WTC11 (cell line): Measurements from ENCODE around the gene SUB1. TPM values are rescaled to one million over a fixed set of nuclear protein-coding genes. Genes with fewer than 3 reads are reported as not detected.

Experiments
- ATAC-seq: fragments of 200-7000 bp; cut with Tn5 transposase; 2 replicates; pipeline ENCODE4 v1.10.0; 2021; ENCODE audit warnings: mild to moderate bottlenecking, moderate library complexity
- CTCF ChIA-PET: fragments of 300-600 bp; sonication (Branson Sonifier 250); formaldehyde crosslinking; loops from one replicate; lab custom pipeline; 2021; ENCODE audit warnings: antibody characterized with exemption; lab: Charles Lee
- POLR2A ChIA-PET: fragments of 350-600 bp; sonication (Branson Sonifier 250); formaldehyde crosslinking; loops from one replicate; lab custom pipeline; 2021; ENCODE audit warnings: antibody characterized with exemption; lab: Charles Lee
- DNase-seq: peaks from one replicate; pipeline ENCODE4 v3.0.0; 2021; ENCODE audit warnings: low spot score
- H3K27ac Mint-ChIP-seq: 2 replicates; pipeline ENCODE4 v1.8.0; 2021; ENCODE audit warnings: mixed read lengths
- H3K27me3 Mint-ChIP-seq: 2 replicates; pipeline ENCODE4 v1.8.0; 2021; ENCODE audit warnings: low read depth, mild to moderate bottlenecking, moderate library complexity, mixed read lengths
- H3K36me3 Mint-ChIP-seq: 2 replicates; pipeline ENCODE4 v1.8.0; 2021; ENCODE audit warnings: mixed read lengths
- H3K4me1 Mint-ChIP-seq: 2 replicates; pipeline ENCODE4 v1.8.0; 2022; ENCODE audit warnings: mixed read lengths
- H3K4me3 Mint-ChIP-seq: 2 replicates; pipeline ENCODE4 v1.8.0; 2021; ENCODE audit warnings: mild to moderate bottlenecking, moderate library complexity, mixed read lengths
- H3K9me3 Mint-ChIP-seq: 2 replicates; pipeline ENCODE4 v1.8.0; 2021; ENCODE audit warnings: mixed read lengths
- ATF1 ChIP-seq: sonication (generic); formaldehyde crosslinking; IDR thresholded peaks from 2 replicates; pipeline ENCODE4 v1.8.1; 2023; ENCODE audit warnings: mild to moderate bottlenecking, moderate library complexity, missing genetic modification reagents
- CBFB ChIP-seq: sonication (generic); formaldehyde crosslinking; IDR thresholded peaks from 2 replicates; pipeline ENCODE4 v1.8.1; 2022; ENCODE audit warnings: mild to moderate bottlenecking, low read depth, missing genetic modification reagents
- GTF2I ChIP-seq: fragments of 250-450 bp; sonication (Bioruptor Pico); conservative IDR thresholded peaks from 2 replicates; pipeline ENCODE4 v1.4.0; 2021; ENCODE audit warnings: mild to moderate bottlenecking
- HMGA2 ChIP-seq: fragments of 250-450 bp; sonication (Bioruptor Pico); IDR thresholded peaks from 2 replicates; pipeline ENCODE4 v1.4.0; 2021; ENCODE audit warnings: mild to moderate bottlenecking, moderate library complexity
- MYBL2 ChIP-seq: sonication (generic); formaldehyde crosslinking; IDR thresholded peaks from 2 replicates; pipeline ENCODE4 v1.8.1; 2023; ENCODE audit warnings: mild to moderate bottlenecking, moderate library complexity, missing genetic modification reagents
- NFATC4 ChIP-seq: fragments of 250-450 bp; sonication (Bioruptor Pico); IDR thresholded peaks from 2 replicates; pipeline ENCODE4 v1.9.0; 2021; ENCODE audit warnings: mild to moderate bottlenecking
- NR1H2 ChIP-seq: sonication (generic); formaldehyde crosslinking; IDR thresholded peaks from 2 replicates; pipeline ENCODE4 v1.9.0; 2021; ENCODE audit warnings: mild to moderate bottlenecking, moderate library complexity, missing genetic modification reagents
- NR3C1 ChIP-seq: sonication (generic); formaldehyde crosslinking; conservative IDR thresholded peaks from 2 replicates; pipeline ENCODE4 v1.8.1; 2023; ENCODE audit warnings: low read depth, mild to moderate bottlenecking, missing genetic modification reagents
- SP1 ChIP-seq: sonication (generic); formaldehyde crosslinking; conservative IDR thresholded peaks from 2 replicates; pipeline ENCODE4 v1.8.1; 2022; ENCODE audit warnings: missing genetic modification reagents
- ZNF396 ChIP-seq: fragments of 250-450 bp; sonication (Bioruptor Pico); IDR thresholded peaks from 2 replicates; pipeline ENCODE4 v1.8.0; 2021; ENCODE audit warnings: mild to moderate bottlenecking, moderate library complexity, borderline replicate concordance
- total RNA-seq: library from RNA; stranded (reverse); gene quantifications from 3 replicates; pipeline ENCODE4 v1.2.3, GENCODE V29; 2021
- TF ChIP-seq, protein P1 (sequence below): sonication (generic); formaldehyde crosslinking; IDR thresholded peaks from 2 replicates; pipeline ENCODE4 v1.8.1; 2023; ENCODE audit warnings: mild to moderate bottlenecking, missing genetic modification reagents, moderate library complexity
- TF ChIP-seq, protein P2 (sequence below): sonication (generic); formaldehyde crosslinking; IDR thresholded peaks from 2 replicates; pipeline ENCODE4 v1.8.0; 2023; ENCODE audit warnings: mild to moderate bottlenecking, missing genetic modification reagents
- TF ChIP-seq, protein P3 (sequence below): sonication (generic); formaldehyde crosslinking; IDR thresholded peaks from 2 replicates; pipeline ENCODE4 v1.8.1; 2023; ENCODE audit warnings: mild to moderate bottlenecking, missing genetic modification reagents, moderate library complexity
- TF ChIP-seq, protein P4 (sequence below): sonication (generic); formaldehyde crosslinking; IDR thresholded peaks from 2 replicates; pipeline ENCODE4 v1.8.1; 2022; ENCODE audit warnings: mild to moderate bottlenecking, moderate library complexity, missing genetic modification reagents
- TF ChIP-seq, protein P5 (sequence below): sonication (generic); formaldehyde crosslinking; IDR thresholded peaks from 2 replicates; pipeline ENCODE4 v1.8.1; 2023; ENCODE audit warnings: mild to moderate bottlenecking, missing genetic modification reagents
- TF ChIP-seq, protein P6 (sequence below): sonication (generic); formaldehyde crosslinking; IDR thresholded peaks from 2 replicates; pipeline ENCODE4 v1.8.0; 2022; ENCODE audit warnings: mild to moderate bottlenecking, missing genetic modification reagents
- TF ChIP-seq, protein P7 (sequence below): sonication (generic); formaldehyde crosslinking; IDR thresholded peaks from 2 replicates; pipeline ENCODE4 v1.8.1; 2022; ENCODE audit warnings: low read depth, mild to moderate bottlenecking, moderate library complexity, missing genetic modification reagents, borderline replicate concordance

SUB1 gene
- total RNA-seq, 1 experiment from 2014 or later = 258 TPM

DNA sequence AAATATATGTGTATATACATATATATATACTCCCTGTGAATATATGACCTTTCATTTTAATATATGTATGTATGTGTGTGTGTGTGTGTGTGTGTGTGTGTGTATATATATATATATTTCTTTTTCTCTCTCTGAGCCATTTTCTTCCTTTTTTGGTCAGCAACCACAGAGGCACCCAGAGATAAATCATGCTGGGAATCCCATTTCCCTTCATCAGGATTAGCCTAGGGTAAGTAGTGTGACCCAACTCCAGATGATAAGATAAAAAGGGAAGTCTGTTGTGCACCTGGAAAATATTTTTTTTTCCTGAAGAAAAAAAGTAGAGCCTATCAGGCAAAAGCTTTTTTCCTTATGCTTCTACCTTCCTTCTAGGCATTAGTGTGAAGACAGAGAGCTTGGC is 25.4 kb upstream of the SUB1 start:
- DNase-seq = no peak
- H3K4me1 Mint-ChIP-seq = peaks cover 11% of the 10 kb centered on the region
- H3K27ac Mint-ChIP-seq = no peak overlapping the region
- no peaks in the 10 kb centered on the region for H3K36me3 Mint-ChIP-seq
- TF ChIP-seq, protein P1, sequence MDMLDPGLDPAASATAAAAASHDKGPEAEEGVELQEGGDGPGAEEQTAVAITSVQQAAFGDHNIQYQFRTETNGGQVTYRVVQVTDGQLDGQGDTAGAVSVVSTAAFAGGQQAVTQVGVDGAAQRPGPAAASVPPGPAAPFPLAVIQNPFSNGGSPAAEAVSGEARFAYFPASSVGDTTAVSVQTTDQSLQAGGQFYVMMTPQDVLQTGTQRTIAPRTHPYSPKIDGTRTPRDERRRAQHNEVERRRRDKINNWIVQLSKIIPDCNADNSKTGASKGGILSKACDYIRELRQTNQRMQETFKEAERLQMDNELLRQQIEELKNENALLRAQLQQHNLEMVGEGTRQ (CRISPR knock-in tag) = no peak
- TF ChIP-seq NFATC4 (CRISPR knock-in tag) (no peak), HMGA2 (no peak), SP1 (CRISPR knock-in tag) (no peak), NR1H2 (no peak), CBFB (CRISPR knock-in tag) (no peak)
- TF ChIP-seq, protein P2, sequence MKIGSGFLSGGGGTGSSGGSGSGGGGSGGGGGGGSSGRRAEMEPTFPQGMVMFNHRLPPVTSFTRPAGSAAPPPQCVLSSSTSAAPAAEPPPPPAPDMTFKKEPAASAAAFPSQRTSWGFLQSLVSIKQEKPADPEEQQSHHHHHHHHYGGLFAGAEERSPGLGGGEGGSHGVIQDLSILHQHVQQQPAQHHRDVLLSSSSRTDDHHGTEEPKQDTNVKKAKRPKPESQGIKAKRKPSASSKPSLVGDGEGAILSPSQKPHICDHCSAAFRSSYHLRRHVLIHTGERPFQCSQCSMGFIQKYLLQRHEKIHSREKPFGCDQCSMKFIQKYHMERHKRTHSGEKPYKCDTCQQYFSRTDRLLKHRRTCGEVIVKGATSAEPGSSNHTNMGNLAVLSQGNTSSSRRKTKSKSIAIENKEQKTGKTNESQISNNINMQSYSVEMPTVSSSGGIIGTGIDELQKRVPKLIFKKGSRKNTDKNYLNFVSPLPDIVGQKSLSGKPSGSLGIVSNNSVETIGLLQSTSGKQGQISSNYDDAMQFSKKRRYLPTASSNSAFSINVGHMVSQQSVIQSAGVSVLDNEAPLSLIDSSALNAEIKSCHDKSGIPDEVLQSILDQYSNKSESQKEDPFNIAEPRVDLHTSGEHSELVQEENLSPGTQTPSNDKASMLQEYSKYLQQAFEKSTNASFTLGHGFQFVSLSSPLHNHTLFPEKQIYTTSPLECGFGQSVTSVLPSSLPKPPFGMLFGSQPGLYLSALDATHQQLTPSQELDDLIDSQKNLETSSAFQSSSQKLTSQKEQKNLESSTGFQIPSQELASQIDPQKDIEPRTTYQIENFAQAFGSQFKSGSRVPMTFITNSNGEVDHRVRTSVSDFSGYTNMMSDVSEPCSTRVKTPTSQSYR (CRISPR knock-in tag) = no peak
- TF ChIP-seq, protein P3, sequence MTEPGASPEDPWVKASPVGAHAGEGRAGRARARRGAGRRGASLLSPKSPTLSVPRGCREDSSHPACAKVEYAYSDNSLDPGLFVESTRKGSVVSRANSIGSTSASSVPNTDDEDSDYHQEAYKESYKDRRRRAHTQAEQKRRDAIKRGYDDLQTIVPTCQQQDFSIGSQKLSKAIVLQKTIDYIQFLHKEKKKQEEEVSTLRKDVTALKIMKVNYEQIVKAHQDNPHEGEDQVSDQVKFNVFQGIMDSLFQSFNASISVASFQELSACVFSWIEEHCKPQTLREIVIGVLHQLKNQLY (CRISPR knock-in tag) = no peak
- TF ChIP-seq, protein P4, sequence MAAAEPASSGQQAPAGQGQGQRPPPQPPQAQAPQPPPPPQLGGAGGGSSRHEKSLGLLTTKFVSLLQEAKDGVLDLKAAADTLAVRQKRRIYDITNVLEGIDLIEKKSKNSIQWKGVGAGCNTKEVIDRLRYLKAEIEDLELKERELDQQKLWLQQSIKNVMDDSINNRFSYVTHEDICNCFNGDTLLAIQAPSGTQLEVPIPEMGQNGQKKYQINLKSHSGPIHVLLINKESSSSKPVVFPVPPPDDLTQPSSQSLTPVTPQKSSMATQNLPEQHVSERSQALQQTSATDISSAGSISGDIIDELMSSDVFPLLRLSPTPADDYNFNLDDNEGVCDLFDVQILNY (CRISPR knock-in tag) = no peak
- TF ChIP-seq, protein P5, sequence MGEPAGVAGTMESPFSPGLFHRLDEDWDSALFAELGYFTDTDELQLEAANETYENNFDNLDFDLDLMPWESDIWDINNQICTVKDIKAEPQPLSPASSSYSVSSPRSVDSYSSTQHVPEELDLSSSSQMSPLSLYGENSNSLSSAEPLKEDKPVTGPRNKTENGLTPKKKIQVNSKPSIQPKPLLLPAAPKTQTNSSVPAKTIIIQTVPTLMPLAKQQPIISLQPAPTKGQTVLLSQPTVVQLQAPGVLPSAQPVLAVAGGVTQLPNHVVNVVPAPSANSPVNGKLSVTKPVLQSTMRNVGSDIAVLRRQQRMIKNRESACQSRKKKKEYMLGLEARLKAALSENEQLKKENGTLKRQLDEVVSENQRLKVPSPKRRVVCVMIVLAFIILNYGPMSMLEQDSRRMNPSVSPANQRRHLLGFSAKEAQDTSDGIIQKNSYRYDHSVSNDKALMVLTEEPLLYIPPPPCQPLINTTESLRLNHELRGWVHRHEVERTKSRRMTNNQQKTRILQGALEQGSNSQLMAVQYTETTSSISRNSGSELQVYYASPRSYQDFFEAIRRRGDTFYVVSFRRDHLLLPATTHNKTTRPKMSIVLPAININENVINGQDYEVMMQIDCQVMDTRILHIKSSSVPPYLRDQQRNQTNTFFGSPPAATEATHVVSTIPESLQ (CRISPR knock-in tag) = no peak
- H3K27me3 Mint-ChIP-seq = peaks cover 5% of the 10 kb centered on the region; the same call in 1 of the 2 replicates
- ATAC-seq = no peak
- ChIA-PET CTCF (no interaction called here), POLR2A (no interaction called here)
- no peaks in the 10 kb centered on the region for H3K9me3 Mint-ChIP-seq
- no peak overlapping the region for H3K4me3 Mint-ChIP-seq

DNA sequence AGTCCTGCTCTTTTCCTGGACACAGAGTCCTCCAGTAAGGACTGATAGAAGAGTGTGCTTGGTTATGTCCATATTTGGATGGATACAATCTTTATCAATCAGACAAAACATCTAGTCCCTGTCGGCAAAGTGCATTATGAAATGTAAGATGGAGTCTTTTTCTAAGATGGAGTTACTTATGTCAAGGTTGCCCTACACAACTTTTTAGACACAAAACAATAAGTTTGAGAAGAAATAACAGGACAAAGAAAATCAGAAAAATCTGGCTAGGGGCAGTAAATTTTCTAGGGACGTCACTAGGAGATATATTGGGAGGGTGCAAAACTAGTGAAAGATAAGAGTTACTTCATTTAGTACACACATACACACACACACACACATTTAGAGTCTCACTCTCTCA is 23.3 kb upstream of the SUB1 start:
- H3K4me1 Mint-ChIP-seq = peaks cover 11% of the 10 kb centered on the region
- ChIA-PET POLR2A (no interaction called here), CTCF (no interaction called here)
- H3K4me3 Mint-ChIP-seq = no peak overlapping the region
- ATAC-seq (no peak), DNase-seq (no peak)
- no peaks in the 10 kb centered on the region for H3K36me3 Mint-ChIP-seq
- no peak overlapping the region for H3K27ac Mint-ChIP-seq
- peaks cover 3% of the 10 kb centered on the region; the same call in 1 of the 2 replicates for H3K27me3 Mint-ChIP-seq
- H3K9me3 Mint-ChIP-seq = peaks cover 3% of the 10 kb centered on the region; the same call in 1 of the 2 replicates
- TF ChIP-seq, protein P6, sequence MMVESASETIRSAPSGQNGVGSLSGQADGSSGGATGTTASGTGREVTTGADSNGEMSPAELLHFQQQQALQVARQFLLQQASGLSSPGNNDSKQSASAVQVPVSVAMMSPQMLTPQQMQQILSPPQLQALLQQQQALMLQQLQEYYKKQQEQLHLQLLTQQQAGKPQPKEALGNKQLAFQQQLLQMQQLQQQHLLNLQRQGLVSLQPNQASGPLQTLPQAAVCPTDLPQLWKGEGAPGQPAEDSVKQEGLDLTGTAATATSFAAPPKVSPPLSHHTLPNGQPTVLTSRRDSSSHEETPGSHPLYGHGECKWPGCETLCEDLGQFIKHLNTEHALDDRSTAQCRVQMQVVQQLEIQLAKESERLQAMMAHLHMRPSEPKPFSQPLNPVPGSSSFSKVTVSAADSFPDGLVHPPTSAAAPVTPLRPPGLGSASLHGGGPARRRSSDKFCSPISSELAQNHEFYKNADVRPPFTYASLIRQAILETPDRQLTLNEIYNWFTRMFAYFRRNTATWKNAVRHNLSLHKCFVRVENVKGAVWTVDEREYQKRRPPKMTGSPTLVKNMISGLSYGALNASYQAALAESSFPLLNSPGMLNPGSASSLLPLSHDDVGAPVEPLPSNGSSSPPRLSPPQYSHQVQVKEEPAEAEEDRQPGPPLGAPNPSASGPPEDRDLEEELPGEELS (CRISPR knock-in tag) = no peak
- TF ChIP-seq ZNF396 (CRISPR knock-in tag) (no peak), MYBL2 (CRISPR knock-in tag) (no peak), NR3C1 (CRISPR knock-in tag) (no peak), GTF2I (CRISPR knock-in tag) (no peak), ATF1 (no peak)
- TF ChIP-seq, protein P7, sequence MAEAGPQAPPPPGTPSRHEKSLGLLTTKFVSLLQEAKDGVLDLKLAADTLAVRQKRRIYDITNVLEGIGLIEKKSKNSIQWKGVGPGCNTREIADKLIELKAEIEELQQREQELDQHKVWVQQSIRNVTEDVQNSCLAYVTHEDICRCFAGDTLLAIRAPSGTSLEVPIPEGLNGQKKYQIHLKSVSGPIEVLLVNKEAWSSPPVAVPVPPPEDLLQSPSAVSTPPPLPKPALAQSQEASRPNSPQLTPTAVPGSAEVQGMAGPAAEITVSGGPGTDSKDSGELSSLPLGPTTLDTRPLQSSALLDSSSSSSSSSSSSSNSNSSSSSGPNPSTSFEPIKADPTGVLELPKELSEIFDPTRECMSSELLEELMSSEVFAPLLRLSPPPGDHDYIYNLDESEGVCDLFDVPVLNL = no peak
- TF ChIP-seq, all 79 proteins: peak for 0
